Middle frontal gyrus (tissue), 1 donor: Measurements from ENCODE around the gene MARVELD3.
"Not testable (repeated sequence)": the region's sequence is repeated elsewhere in the genome, so short reads cannot be mapped to it uniquely, and the experiment has no call there.

Experiments used
- DNase-seq: peaks from one replicate; pipeline ENCODE4 v3.0.0-alpha.2; 2015; ENCODE audit warnings: low spot score; ENCODE audit errors: extremely low spot score

The MARVELD3 gene

GRCh38 chr16:71671165-71671564, 45.2 kb downstream of the MARVELD3 start:
- no peak for DNase-seq

GRCh38 chr16:71672125-71672524, 46.1 kb downstream of the MARVELD3 start:
- no peak for DNase-seq

DNA sequence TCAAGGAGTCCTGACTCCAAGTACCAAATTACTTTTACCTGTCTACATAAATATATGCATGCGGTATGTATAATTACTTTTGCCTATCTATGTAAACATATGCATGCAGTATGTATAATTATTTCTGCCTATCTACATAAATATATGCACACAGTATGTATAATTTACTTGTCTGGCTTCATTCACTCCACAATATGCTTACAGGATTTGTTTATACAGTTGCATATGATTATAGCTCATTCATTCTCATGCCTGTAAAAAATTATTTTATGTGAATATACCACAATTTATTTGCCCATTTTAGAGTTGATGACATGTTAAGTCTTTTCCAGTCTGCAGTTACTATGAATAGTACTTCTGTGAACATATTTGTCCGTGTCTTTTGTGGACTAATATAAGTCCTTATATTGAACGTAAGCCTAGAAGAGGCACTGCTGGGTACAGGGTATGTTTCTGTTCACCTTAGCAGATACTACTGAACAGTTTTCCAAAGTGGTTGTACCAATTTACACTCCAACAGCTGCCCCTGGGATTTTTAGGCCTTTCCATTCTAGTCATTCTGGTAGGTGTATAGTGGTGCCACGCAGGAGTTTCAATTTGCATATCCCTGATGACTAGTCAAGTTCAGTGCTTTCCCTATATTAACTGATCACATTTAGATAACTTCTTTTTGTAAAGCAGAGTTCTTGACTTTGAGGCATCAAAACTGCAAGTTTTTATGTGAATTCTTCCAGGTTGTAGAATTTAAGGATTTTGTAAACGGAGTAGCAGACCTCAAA, 47.0 kb downstream of the MARVELD3 start:
- no peak for DNase-seq

GRCh38 chr16:71673582-71673973, 47.6 kb downstream of the MARVELD3 start:
- no peak for DNase-seq

GRCh38 chr16:71674229-71674628, 48.2 kb downstream of the MARVELD3 start:
- no peak for DNase-seq

GRCh38 chr16:71675380-71675779, 49.4 kb downstream of the MARVELD3 start:
- no peak for DNase-seq

GRCh38 chr16:71676236-71676635, 50.3 kb downstream of the MARVELD3 start:
- DNase-seq, result no peak

GRCh38 chr16:71681360-71681759, 55.4 kb downstream of the MARVELD3 start:
- no peak for DNase-seq

GRCh38 chr16:71684280-71684679, 58.3 kb downstream of the MARVELD3 start:
- DNase-seq, result not testable (repeated sequence)
